T-cell (primary cell): ENCODE results near the gene GABBR2. TPM values are rescaled to one million over a fixed set of nuclear protein-coding genes. Genes with fewer than 3 reads are reported as not detected.

Source experiments
- ATAC-seq, 4 experiments: fragments of 200-7000 bp in 3 of 4; fragments of 150-1000 bp in 1 of 4; cut with Tn5 transposase; replicated peaks in 1 of 4; 1 replicate in 3 of 4; 2 replicates in 1 of 4; pipeline ENCODE4 v1.10.0; 2021; ENCODE audit warnings: moderate library complexity in 3 of 4, mild to moderate bottlenecking in 2 of 4, moderate number of reproducible peaks in 1 of 4
- CTCF ChIA-PET, 2 donors: fragments of 300-600 bp; sonication (Branson Sonifier 250); formaldehyde crosslinking; loops; one replicate each; lab custom pipeline; 2022; ENCODE audit warnings: antibody characterized with exemption in 2 of 2; lab: Charles Lee
- POLR2A ChIA-PET, 2 donors: fragments of 300-600 bp; sonication (Branson Sonifier 250); formaldehyde crosslinking; loops; one replicate each; lab custom pipeline; 2022; ENCODE audit warnings: antibody characterized with exemption in 2 of 2; lab: Charles Lee
- DNase-seq, 35 experiments: peaks; one replicate each; pipeline versions ENCODE4 v3.0.0 to v3.0.0-alpha.2; 2013 to 2023
- H3K27ac ChIP-seq: one replicate; pipeline ENCODE4 v1.5.1; 2013; ENCODE audit warnings: low read length
- H3K27me3 ChIP-seq, 2 experiments: replicated peaks in 1 of 2; 1 replicate in 1 of 2; 2 replicates in 1 of 2; pipeline versions ENCODE4 v1.6.1 to v1.7.0; 2013; ENCODE audit warnings: low read length in 1 of 2, mixed read lengths in 1 of 2; ENCODE audit not compliant: control insufficient read depth in 2 of 2, insufficient read depth in 2 of 2; ENCODE audit errors: extremely low read depth in 1 of 2
- H3K36me3 ChIP-seq, 2 donors: 1 replicate in 1 of 2; 2 replicates in 1 of 2; pipeline versions ENCODE4 v1.6.1 to v1.7.0; 2013; ENCODE audit warnings: low read length in 1 of 2; ENCODE audit not compliant: control insufficient read depth in 2 of 2, insufficient read depth in 1 of 2; ENCODE audit errors: extremely low read depth in 1 of 2
- H3K4me1 ChIP-seq, 2 experiments: 1 replicate in 1 of 2; 2 replicates in 1 of 2; pipeline versions ENCODE4 v1.6.1 to v1.7.0; 2013; ENCODE audit warnings: low read length in 2 of 2, mixed read lengths in 1 of 2; ENCODE audit not compliant: insufficient read depth in 2 of 2, control insufficient read depth in 1 of 2; ENCODE audit errors: extremely low read depth in 1 of 2
- H3K4me3 ChIP-seq, 2 donors: 1 replicate in 1 of 2; 2 replicates in 1 of 2; pipeline versions ENCODE4 v1.5.1 to v1.7.0; 2013; ENCODE audit warnings: mild to moderate bottlenecking in 2 of 2, low read length in 1 of 2, moderate library complexity in 1 of 2; ENCODE audit not compliant: control insufficient read depth in 1 of 2; ENCODE audit errors: extremely low read depth in 1 of 2
- H3K9me3 ChIP-seq: 2 replicates; pipeline ENCODE4 v1.7.0; 2013
- H3K27ac Mint-ChIP-seq, 2 donors: one replicate each; pipeline ENCODE4 v1.8.0; 2020 to 2021; ENCODE audit warnings: mild to moderate bottlenecking in 2 of 2, mixed read lengths in 2 of 2
- H3K27me3 Mint-ChIP-seq, 2 donors: one replicate each; pipeline ENCODE4 v1.8.0; 2021 to 2022; ENCODE audit warnings: mixed read lengths in 2 of 2
- H3K36me3 Mint-ChIP-seq: one replicate; pipeline ENCODE4 v1.8.0; 2021; ENCODE audit warnings: mixed read lengths
- H3K4me1 Mint-ChIP-seq, 3 donors: one replicate each; pipeline ENCODE4 v1.8.0; 2020 to 2022; ENCODE audit warnings: mixed read lengths in 3 of 3, mild to moderate bottlenecking in 1 of 3
- H3K4me3 Mint-ChIP-seq, 3 donors: one replicate each; pipeline ENCODE4 v1.8.0; 2020 to 2022; ENCODE audit warnings: mild to moderate bottlenecking in 3 of 3, mixed read lengths in 3 of 3, moderate library complexity in 3 of 3
- H3K9me3 Mint-ChIP-seq, 3 donors: one replicate each; pipeline ENCODE4 v1.8.0; 2020 to 2022; ENCODE audit warnings: mixed read lengths in 3 of 3
- WGBS: methylation state at CpG from one replicate; pipeline ENCODE4 v1.1.5; 2013; ENCODE audit warnings: missing lambda C conversion rate; ENCODE audit not compliant: insufficient coverage; 5-methylcytosine and 5-hydroxymethylcytosine counted together
- total RNA-seq, 35 experiments: library from RNA in 6 of 35; stranded (reverse) in 6 of 35; fragments of 120-200 nt in 1 of 35; gene quantifications; one replicate each; pipeline versions ENCODE4 v1.2.1 to v1.2.4 and lab custom pipeline; 2013 to 2026

GABBR2 gene
- total RNA-seq, 5 donors from 2014 or later (not counting 1 experiment from before 2014, with no cell fraction given) = 0.03 TPM; not detected in 4

DNA sequence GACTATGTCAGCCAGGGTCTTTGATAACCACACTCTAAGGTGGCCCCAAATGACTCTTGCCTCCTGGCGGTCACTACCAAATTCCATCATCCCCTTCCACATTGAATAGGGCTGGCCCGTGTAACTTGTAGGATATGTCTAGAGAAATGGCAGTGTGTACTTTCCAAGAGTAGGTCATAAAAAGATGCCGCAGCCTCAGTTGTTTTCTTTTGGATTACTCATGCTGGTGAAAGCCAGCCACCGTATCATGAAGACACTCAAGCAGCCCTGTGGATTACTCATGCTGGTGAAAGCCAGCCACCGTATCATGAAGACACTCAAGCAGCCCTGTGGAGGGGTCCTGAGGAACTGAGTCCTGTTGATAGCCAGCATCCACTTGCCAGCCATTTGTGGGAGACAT is 281.2 kb downstream of the GABBR2 start:
- peaks cover 0 to 12% of the 10 kb centered on the region in 2 experiments for H3K27me3 ChIP-seq
- 100% methylated on average over 2 of the region's 5 CpGs for WGBS
- no peak overlapping the region for H3K4me3 ChIP-seq
- no peaks in the 10 kb centered on the region for H3K36me3 Mint-ChIP-seq
- peaks cover 4 to 11% of the 10 kb centered on the region in 2 donors for H3K27me3 Mint-ChIP-seq
- H3K4me3 Mint-ChIP-seq = no peak overlapping the region
- no peak overlapping the region for H3K27ac ChIP-seq
- no peaks in the 10 kb centered on the region for H3K36me3 ChIP-seq
- ChIA-PET CTCF (no interaction called here), POLR2A (no interaction called here)
- no peaks in the 10 kb centered on the region for H3K9me3 Mint-ChIP-seq
- no peak overlapping the region for H3K27ac Mint-ChIP-seq
- ATAC-seq (no peak), DNase-seq (no peak)
- H3K9me3 ChIP-seq = no peaks in the 10 kb centered on the region
- H3K4me1 ChIP-seq = no peaks in the 10 kb centered on the region
- H3K4me1 Mint-ChIP-seq = no peaks in the 10 kb centered on the region

DNA sequence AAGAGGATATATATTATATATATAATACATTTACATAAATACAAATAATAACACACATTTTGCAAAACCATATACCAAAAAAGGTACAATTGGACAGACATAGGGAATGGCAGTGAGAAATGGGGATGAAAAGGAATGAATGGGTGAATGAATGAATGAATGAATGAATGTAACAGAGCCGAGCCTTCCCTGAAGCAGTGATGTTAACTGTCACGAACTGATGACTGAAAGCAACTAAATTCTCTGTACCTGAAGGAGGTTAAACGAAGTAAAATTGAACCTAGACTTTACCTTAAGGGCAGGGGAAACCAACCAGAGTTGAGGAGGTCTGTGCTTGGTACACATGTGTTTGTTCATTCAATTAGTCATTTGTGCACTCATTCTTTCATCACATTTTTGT is 283.7 kb downstream of the GABBR2 start:
- Histone ChIP-seq H3K4me3 (no peak overlapping the region), H3K4me1 (no peaks in the 10 kb centered on the region), H3K36me3 (no peaks in the 10 kb centered on the region), H3K27me3 (peaks cover 0 to 12% of the 10 kb centered on the region in 2 experiments), H3K9me3 (no peaks in the 10 kb centered on the region), H3K27ac (no peak overlapping the region)
- Mint-ChIP-seq H3K9me3 (no peaks in the 10 kb centered on the region), H3K36me3 (no peaks in the 10 kb centered on the region), H3K27me3 (peaks cover 4 to 16% of the 10 kb centered on the region in 2 donors), H3K4me3 (no peak overlapping the region), H3K4me1 (no peaks in the 10 kb centered on the region), H3K27ac (no peak overlapping the region)
- 64% methylated on average over 3 of the region's 3 CpGs for WGBS
- ChIA-PET CTCF (no interaction called here), POLR2A (no interaction called here)
- ATAC-seq (no peak), DNase-seq (no peak)

GRCh38 chr9:98419260-98419603 is 289.5 kb downstream of the GABBR2 start:
- ATAC-seq = no peak
- H3K27ac ChIP-seq = no peak overlapping the region
- no peak overlapping the region for H3K27ac Mint-ChIP-seq
- no peaks in the 10 kb centered on the region for H3K4me1 ChIP-seq
- no peak overlapping the region for H3K4me3 Mint-ChIP-seq
- H3K36me3 ChIP-seq = no peaks in the 10 kb centered on the region
- H3K4me1 Mint-ChIP-seq = no peaks in the 10 kb centered on the region
- H3K4me3 ChIP-seq = no peak overlapping the region
- H3K27me3 Mint-ChIP-seq = peaks cover 25 to 29% of the 10 kb centered on the region in 2 donors
- H3K9me3 Mint-ChIP-seq = no peaks in the 10 kb centered on the region
- ChIA-PET POLR2A (no interaction called here), CTCF (no interaction called here)
- H3K36me3 Mint-ChIP-seq = no peaks in the 10 kb centered on the region
- no peak for DNase-seq
- H3K27me3 ChIP-seq = peaks cover 0 to 30% of the 10 kb centered on the region in 2 experiments
- 40% methylated on average over 1 of the region's 5 CpGs for WGBS
- H3K9me3 ChIP-seq = no peaks in the 10 kb centered on the region

- no peaks in the 10 kb centered on the region for H3K9me3 ChIP-seq
- H3K4me3 ChIP-seq = no peak overlapping the region
- DNase-seq (no peak), ATAC-seq (no peak)
- Mint-ChIP-seq H3K27me3 (peaks cover 29% of the 10 kb centered on the region in 2 donors), H3K4me3 (no peak overlapping the region), H3K27ac (no peak overlapping the region), H3K36me3 (no peaks in the 10 kb centered on the region), H3K4me1 (no peaks in the 10 kb centered on the region), H3K9me3 (no peaks in the 10 kb centered on the region)
- WGBS = 79% methylated on average over 6 of the region's 8 CpGs
- H3K27ac ChIP-seq = no peak overlapping the region
- H3K27me3 ChIP-seq = peaks cover 0 to 30% of the 10 kb centered on the region in 2 experiments
- ChIA-PET CTCF (no interaction called here), POLR2A (no interaction called here)
- H3K36me3 ChIP-seq = no peaks in the 10 kb centered on the region
- no peaks in the 10 kb centered on the region for H3K4me1 ChIP-seq
Observed at GRCh38 chr9:98418578-98419259, 290.0 kb downstream of the GABBR2 start.

DNA sequence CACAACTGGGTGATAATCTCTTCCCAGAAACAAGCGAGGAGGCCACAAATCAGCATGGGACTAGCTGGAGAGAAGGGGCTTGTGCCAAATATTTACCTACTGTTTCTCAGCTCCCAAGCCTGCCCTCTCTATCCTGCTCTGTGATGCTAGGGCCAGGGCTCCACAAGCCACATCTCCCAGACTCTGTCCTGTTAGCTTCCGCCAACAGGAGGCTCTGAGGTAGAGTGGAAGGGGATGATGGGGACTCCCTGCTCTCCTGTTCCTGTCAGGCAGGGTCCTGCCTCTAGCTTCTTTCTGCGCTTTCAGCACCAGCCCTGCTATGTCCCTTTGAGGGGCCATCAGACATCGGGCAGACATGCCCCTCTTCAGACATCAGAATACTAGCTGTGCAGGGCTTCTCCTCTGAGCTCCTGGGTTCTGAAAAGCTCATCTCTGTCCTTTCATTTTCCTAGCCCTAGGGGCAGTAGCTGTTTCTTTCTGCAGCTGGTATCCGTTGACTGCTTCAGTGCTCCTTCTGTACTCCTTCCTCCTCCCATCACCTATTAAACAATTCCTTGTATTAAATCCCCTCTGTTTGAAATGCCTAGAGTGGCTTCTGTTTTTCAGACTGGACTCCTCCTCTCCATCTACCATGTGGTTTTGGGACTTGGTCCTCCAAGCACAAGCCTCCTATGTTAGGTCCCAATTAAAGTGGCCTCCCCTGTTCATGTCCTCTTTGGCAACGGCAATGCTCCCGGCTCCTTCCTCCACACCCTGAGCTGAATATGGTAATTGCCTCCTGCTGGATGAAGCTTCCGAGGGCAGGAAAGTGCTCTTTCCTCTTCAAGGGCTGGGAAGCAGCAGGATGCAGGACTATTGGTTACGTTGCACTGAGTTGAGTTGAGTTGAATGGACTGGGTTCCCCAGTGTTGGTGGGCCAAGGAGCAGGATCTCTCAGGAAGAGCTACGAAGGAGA is 292.2 kb downstream of the GABBR2 start:
- H3K9me3 Mint-ChIP-seq = no peaks in the 10 kb centered on the region

DNA sequence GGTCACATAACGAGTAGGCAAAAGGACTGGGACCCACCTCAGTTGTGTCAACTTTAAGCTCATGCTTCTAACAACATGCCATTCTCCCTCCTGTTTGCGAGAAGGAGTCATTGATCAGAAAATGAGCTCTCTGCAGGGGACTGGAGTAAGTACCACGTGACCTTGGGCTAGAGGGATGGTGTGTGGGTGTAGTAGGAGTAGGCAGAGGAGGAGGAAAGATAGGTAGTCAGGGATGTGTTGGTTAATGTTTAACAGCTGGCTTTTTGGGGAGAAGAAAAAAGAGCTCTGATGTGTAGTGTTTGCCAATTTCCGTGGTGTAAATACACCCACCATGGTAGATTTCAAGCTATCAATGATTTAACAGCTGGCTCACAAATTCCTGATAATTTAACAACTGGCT is 293.0 kb downstream of the GABBR2 start:
- Histone ChIP-seq H3K27ac (no peak overlapping the region), H3K4me1 (no peaks in the 10 kb centered on the region), H3K9me3 (no peaks in the 10 kb centered on the region), H3K4me3 (no peak overlapping the region), H3K27me3 (peaks cover 0 to 30% of the 10 kb centered on the region in 2 experiments), H3K36me3 (no peaks in the 10 kb centered on the region)
- Mint-ChIP-seq H3K9me3 (no peaks in the 10 kb centered on the region), H3K4me1 (no peaks in the 10 kb centered on the region), H3K4me3 (no peak overlapping the region), H3K27me3 (peaks cover 32 to 34% of the 10 kb centered on the region in 2 donors), H3K27ac (no peak overlapping the region), H3K36me3 (no peaks in the 10 kb centered on the region)
- ChIA-PET CTCF (no interaction called here), POLR2A (interaction anchor here in 1 of 2 donors (0.6 kb wide), 1 partner anchor 15 kb away, joined by 4 read pairs; no protein-coding TSS in a partner anchor)
- 50% methylated on average over 1 of the region's 4 CpGs for WGBS
- ATAC-seq (no peak), DNase-seq (no peak)

More for the DNA sequence above, 292.2 kb downstream of the GABBR2 start:
- Histone ChIP-seq H3K36me3 (no peaks in the 10 kb centered on the region), H3K9me3 (no peaks in the 10 kb centered on the region), H3K4me1 (no peaks in the 10 kb centered on the region), H3K4me3 (no peak overlapping the region), H3K27me3 (peaks cover 0 to 30% of the 10 kb centered on the region in 2 experiments), H3K27ac (no peak overlapping the region)
- CTCF ChIA-PET = no interaction called here
- POLR2A ChIA-PET = interaction anchor here in 1 of 2 donors (0.6 kb wide), 1 partner anchor 14 kb away, joined by 4 read pairs; no protein-coding TSS in a partner anchor
- ATAC-seq = no peak
- no peaks in the 10 kb centered on the region for H3K4me1 Mint-ChIP-seq
- 75% methylated on average over 7 of the region's 10 CpGs for WGBS
- no peak overlapping the region for H3K27ac Mint-ChIP-seq
- peaks cover 29 to 34% of the 10 kb centered on the region in 2 donors for H3K27me3 Mint-ChIP-seq
- H3K36me3 Mint-ChIP-seq = no peaks in the 10 kb centered on the region
- DNase-seq = no peak
- H3K4me3 Mint-ChIP-seq = no peak overlapping the region
